CD4-positive, alpha-beta T cell treated with Interleukin-10 for 1 hour (primary cell): Measurements from ENCODE around the gene RANBP3L.
"Not testable (repeated sequence)": the region's sequence is repeated elsewhere in the genome, so short reads cannot be mapped to it uniquely, and the experiment has no call there.

Experiments used
- DNase-seq: peaks from one replicate; pipeline ENCODE4 v3.0.0-alpha.2; 2020

Gene RANBP3L

DNA sequence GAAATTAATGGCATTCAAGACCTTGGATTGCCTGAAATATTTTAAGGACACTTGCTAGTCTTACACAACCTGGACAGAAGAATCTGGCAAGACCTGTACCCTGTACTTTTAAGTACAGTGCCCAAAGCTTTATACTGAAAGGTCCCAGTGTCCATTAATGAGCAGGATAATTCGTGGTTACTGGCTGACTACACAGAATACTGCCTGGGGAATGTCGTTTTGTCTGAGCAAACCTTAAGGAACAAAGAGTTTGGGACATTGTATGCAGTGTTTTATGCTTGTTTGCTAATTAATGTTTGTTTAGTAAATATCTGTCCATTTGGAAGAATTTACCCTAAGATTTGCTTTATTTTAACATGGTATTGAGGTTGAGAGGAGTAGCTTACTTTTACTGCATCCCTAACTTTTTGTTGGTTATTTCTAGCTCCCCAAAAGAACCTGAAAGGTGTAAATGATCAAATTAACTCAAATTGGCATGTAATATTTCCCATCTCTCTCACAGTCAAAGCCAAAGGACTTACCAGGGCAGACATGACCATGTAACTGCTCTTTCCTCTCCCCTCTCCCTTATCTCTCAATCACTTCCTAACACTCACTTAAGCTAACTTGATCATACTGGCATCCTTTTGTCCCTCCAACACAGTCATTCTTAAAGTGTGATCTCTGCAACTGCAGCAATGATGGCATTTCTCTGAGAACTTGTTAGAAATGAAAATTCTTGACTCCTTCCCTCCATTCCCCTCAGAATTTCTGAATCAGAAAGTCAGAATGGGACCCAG lies 15.7 kb downstream of the RANBP3L start:
- no peak for DNase-seq

DNA sequence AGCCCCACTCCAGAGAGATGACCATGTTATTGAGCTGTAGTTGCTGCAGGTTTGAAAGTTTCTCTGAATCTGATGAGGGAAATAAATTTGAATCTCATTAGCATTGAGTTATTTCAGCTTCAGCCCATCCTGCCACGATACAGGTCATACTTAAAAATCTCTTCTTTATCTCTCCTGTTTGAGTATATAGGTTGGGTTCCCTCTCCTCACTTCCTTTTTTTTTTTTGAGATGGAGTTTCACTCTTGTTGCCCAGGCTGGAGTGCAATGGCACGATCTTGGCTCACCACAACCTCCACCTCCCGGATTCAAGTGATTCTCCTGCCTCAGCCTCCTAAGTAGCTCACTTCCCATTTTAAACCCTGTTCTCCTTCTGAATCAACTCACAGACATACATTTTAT lies 17.9 kb downstream of the RANBP3L start:
- DNase-seq: not testable (repeated sequence)

DNA sequence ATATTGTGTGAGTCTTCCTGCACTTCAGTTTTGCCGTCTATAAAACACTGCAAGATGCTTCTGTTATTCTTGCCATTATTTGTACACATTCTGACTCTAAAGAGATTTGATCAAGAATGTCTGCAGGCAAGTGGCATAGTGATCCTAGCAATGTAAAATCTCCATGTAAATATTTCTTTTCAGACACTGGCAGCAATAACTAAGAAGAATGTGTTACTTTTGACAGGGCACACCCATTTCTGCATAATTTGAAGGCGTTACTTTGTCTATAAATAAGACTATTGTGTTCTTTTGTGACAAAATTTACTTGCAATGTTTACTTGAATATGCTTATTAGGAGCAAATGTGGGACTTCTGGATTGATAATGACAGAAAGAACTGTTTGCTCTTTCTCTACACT lies 20.1 kb downstream of the RANBP3L start:
- no peak for DNase-seq

DNA sequence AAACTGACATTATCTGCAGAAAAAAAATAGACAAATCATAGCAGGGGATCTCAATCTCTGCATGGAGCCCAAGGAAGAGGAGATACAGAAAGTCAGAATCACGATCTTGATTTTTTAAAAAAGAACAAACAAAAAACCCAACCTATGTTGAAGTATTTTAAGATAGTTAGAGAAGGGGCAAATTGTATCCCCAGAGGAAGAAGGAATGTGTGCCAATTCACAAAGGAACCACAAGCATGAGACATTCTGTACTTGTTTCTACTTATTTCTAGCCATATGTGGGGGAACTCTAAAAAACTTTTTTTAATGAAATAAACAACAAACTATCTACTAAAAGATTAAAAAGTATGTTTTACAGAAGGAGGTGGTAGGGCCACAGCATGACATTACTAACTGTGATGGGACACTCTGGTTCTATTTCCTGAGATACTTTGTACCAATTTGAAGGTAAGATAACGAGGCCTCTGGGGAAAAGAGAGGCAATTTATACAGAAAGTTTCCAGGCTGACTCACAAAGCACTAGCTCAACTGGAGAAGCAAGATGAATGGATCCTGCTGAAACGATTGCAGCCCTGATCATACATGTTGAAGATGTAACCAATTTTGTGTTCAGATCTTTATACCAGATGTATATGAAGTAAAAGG lies 22.5 kb downstream of the RANBP3L start:
- no peak for DNase-seq

DNA sequence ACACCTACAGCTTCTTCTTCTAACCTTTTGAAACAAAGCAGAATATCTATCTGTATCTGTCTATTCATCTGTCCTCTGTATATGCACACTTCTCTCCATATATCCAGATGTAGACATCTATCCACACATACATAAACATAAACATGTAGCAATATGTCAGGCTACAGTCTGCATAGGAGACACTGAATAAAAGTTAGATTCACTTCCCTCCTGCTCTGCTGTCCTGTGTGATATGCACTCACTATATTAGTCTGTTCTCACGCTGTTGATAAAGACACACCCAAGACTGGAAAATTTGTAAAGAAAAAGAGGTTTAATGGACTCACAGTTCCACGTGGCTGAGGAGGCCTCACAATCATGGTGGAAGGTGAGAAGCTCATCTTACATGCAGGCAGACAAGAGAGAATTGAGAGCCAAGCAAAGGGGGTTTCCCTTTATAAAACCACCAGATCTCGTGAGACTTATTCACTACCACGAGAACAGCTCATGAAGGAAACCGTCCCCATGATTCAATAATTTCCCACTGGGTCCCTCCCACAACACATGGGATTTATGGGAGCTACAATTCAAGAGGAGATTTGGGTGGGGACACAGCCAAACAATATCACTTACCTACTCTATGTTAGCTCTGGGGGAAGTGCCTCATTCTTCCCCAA lies 24.1 kb downstream of the RANBP3L start:
- no peak for DNase-seq

DNA sequence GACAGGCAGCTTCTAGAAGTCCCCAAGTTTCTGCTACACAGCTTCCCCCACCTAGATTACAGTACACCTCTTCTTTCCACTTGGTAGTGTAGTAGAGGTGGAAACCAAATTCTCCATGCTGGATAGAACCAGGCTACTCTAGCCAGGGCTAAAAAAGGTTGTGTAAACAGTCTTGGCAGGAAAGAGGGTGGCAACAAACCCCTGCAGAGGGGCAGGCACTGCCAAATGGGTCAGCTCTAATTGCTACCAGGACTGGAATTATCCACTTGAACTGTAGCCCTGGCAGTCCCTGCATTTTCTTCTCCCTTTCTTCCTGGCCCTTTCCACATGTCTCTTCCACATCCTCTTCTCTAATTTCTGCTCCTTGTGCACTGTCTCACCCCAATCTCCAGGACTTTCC lies 24.8 kb downstream of the RANBP3L start:
- no peak for DNase-seq

DNA sequence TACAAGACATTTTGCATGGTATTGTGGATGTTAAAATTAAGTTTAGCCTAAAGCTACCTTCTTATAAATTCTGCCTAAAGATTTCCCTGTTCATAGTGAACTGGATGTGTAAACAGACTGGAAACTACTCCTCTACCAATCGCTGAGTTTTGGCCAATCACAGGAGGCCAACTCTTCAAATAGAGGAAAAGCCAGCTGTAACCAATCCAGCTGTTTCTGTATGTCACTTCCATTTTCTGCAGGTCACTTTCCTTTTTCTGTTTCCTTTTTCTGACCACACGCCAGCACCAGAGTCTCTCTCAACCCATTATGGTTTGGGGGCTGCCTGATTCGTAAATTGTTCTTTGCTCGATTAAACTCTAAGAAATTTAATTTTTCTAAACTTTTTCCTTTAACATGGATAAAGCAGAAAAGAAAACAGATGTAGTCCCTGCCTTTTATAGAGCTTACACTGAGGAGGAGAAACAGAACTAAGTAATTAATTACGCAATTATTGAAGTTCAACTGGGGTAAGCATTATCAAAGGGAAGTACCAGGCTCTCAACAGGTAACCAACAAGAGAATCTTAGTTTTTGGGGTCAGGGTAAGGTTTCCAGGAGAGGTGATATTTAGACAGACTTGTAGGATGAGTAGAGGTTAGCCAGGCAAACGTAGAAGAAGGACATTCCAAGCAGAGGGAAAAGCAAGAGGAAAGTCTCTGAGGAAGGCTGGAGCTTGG lies 27.7 kb downstream of the RANBP3L start:
- no peak for DNase-seq

DNA sequence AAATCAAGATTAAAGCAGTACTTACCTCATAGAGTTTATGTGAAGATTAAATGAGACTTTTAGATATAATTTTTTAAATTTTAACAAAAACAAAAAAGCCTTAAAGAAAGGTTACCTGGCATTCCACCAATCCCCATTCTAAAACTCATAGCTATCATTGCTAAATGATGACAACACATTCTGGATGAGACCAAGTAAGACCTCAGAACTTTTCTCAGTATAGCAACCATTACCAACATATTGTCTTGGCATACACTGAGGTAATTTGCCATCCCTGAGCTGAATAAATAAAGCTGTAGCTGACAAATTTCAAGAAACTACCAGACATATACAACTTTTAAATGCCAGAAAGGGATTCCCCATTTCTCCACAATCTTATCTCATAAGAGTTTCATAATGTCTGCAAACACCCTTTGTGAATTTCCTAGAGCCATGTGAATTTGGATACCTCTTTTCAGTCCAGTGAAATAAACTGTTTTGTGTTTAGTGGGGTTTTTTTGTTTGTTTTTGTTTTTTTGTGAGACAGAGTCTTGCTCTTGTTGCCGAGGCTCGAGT lies 29.5 kb downstream of the RANBP3L start:
- DNase-seq: no peak

DNA sequence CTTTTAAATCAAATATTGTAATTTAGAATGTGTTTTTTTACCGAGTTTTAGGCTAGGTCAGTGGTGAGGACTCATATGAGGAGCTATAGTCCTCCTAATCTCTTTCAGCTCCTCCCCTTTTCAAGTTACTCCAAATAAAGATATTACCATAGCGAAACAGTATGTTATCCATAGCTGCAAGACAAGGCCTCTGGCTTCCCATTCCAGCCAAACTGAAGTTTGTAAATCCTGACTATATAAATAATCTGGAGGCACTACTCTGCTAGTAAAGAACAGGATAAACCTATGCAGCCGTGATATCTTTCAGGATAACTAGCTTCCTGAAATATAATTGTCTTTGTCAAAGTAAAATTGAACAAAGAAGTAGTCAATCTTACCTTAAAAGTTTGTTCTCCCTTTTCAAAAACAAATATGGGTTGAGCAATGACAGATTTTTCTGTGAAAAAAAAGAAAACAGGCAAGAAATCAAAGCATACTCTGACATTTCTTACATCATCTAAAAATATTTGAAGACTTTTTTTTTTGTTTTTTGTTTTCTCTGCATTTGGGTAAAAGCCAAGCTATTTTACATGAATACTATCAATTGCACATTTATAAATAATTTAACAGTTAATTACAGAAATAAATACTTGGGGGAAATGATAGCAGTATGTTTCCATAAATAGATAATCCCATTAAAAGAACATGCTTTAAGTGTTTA lies 30.7 kb downstream of the RANBP3L start:
- no peak for DNase-seq

DNA sequence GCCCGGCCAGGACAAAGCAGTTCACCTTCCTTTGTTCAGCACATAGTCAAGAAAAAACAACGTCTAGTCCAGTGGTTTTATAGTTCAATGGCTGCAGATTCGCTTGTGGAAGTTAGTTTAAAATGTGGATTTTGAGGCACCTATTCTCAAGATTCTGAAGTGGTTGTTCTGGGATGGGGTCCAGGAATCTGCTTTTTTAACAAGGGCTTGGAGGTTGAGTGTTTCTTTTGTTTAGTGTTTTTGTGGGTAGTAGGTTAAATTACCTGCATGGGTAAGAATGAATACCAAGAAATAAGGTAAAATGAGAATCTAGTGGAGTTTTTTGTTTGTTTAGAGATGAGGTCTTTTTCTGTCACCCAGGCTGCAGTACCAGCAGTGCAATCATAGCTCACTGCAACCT lies 31.5 kb downstream of the RANBP3L start:
- no peak for DNase-seq

DNA sequence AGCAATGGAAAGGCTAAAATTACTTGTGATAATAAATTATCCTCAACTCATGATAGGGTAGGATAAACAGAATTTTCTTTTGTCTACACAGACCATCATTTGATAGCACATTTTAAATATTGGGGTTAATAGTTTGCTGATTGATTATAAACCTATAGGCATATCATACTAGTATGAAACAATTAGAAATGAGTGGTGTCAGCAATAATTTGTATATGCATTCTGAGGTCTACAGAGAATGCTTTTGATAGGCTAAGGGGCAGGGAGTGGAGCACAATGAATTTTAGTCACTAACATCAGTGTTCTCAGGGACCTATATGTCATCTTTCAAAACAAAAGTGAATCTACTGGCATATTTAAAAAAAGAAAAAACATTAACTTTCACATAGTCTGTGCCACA lies 32.2 kb downstream of the RANBP3L start:
- no peak for DNase-seq

DNA sequence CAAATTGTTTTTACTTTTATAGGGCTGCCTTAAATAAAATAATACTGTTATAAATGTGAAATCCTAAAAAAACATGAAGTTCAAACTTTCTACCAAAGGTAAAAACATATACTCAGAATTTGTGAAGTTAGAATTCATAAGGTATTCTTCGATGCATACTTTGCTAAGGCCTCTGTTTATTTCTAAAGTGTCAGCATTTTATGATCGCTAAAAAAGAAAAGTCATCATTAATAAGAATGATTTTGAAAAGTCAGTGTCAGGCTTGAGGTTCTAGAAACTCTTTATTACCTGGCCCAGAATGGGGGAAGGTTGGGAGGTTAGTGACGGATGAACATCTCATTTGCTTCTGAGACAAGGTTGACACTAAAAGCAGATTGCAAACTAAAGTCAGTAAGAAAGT lies 33.8 kb downstream of the RANBP3L start:
- DNase-seq: no peak

DNA sequence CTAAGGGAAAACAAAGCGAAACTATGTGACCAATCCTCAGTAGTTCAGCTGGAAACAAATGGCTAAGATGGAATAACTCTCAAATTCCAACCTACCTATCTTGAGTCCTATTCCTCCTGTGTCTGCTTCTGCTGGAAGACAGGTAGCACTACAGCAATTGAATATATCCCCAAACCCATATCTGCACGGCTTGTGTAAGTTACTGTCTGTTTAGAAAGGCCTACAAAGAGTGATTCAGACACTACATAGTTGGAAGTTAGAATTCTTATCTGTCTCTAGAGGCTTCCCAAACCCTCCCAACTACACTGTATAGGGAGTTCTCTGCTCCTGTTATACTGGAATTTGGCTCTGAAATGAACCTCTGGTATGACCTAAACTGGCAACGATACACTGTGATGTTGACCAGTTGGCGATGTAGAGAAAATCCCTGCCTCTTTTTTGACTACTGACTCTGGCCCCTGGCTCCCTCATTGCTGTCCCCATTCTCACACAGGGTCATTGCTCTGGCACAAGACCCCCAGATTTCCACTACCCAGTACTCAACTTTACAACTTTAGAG lies 37.4 kb downstream of the RANBP3L start:
- no peak for DNase-seq

DNA sequence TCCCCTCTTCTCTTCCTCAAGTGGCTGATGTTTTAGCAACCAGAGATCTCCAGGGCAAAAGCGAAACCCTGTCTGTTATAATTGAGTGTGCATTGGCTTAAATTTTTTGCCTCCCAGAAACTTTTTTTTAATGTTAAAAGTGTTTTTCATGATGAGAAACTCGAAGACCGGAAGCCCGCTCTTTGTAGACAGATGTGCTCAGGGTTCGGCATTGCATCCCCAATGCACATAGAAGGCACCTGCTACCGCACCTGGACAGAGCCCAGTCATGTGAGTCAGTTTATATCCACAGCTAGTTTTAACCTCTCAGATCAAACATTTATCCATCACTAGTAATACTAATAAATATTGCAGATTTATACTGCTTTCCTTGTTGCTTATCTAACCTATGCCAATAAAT lies 40.5 kb downstream of the RANBP3L start:
- no peak for DNase-seq

DNA sequence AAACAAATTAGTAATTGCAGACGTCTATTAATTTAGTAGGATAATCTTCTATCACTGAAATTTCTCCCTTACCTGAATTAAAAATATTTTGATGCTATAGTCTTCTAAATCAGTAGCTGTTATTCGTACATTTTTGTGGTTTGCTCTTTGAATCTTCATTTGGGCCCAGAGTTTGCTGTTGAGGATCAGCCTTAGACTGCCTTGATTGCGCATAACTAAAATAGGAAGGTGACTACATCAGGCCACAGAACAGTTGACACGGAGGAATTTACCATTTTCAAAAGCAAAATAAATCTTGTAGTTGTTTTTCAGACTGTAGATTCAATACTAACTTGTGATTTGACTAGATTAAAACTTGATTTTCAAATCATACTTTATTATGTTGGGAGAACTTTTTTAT lies 48.1 kb downstream of the RANBP3L start:
- DNase-seq: no peak

DNA sequence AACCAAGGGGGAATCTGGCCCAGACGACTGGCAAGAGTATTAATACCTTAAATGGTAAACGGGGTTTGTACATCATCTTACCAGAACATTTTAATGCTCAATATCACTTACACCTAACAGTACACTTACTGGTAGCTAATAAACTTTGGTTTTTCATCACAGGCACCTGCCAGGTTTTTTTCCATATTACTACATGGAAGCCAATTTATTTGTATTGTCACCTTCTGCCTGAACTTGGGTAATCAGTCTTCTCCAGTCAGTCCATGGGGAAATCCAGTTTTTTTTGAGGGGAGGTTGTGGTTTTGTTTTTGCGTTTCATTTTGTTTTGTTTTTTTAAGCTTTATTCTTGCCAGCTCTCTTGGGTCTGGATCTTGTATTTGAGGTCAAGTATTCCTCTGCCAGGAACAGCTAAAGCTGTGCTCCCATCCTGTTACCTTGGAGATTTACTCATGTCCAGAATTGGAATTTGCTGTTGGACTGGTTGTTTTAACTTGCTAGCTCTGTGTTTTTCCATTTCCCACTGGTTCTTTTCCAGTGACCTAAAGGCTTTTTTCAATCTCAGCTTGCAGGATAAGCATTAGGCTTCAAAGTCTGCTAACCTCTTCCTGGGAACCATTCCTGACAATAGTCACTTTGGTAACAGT lies 48.9 kb downstream of the RANBP3L start:
- DNase-seq: no peak

DNA sequence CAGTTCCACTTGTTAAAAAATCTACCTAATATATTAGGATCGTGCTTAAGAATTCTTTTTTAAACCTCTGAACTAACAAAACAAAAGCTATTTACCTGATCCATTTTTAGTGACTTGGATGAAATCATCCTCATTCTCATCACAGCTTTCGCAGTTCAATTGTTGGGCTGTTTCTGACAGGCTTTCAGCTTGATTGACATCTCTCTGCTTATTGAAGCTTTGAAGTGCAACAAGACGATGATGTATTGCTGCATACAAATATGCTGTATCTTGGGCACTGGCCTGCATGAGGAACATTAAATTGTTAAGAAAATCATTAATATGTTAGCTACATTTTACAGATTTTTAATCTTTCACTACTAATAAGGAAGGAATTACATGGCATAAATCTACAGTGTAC lies 50.5 kb downstream of the RANBP3L start:
- no peak for DNase-seq

DNA sequence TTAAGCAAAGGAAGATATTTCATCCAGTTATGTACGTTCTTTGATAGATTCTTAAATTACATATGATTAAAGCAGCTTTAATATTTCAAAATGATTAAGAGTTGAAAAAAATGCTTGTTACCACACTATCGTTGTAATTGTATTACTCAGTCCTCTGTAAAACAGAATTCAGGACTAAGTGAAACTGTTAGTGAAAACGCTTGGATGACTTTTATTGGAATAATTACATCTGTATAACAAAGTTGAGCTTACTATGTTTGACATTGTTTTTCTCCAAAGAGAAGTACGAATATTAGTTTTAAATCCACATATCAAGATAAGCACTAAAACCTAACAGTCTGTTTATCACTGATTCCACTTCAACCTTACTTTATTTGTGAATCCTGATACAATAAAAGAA lies 51.3 kb downstream of the RANBP3L start:
- DNase-seq: no peak

DNA sequence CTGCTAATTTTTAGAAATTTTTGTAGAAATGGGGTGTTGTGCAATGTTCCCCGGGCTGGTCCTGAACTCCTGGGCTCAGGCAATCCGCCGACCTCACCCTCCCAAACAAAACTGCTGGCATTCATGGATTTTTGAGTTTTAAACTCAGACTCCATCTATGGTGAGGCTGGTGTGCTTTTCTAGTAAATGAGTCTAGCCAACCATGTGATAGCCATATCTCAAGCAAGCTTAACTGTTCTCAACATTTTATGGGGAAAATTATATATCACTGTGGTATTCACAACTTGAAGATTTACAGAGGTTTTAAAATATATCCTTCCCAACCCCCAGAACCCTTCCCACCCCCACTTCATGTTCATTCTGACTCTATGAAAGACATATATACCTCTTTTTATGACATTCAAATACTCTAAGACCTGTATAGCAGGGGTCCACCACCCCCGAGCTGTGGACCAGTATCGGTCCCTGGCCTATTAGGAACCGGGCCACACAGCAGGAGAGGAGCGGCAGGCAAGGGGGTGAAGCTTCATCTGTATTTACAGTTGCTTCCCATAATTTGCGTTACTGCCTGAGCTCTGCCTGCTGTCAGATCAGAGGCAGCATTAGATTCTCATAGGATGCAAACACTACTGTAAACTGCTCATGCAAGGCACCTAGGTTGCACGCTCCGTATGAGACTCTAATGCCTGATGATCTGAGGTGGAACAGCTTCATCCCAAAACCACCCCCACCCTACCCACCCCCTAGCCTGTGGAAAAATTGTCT lies 55.5 kb downstream of the RANBP3L start:
- DNase-seq: no peak

DNA sequence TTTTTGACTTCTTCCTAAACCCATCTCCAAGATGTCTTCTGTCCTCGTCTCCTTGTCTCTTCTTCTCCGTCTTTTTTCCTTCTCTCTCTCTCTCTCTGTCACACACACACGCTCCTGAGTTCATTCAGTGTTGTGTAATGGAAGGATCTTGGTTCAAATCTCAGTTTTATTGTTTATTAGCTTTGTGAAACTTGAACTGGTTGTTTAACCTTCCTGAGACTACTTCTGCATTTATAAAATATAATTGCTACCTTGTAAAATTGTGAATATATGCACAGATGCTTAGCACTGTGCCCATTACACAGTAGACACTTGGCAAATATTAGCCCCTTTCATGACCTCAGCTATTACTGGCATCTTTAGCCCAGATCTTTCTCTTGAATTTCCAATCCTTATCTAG lies 57.6 kb downstream of the RANBP3L start:
- DNase-seq: no peak

DNA sequence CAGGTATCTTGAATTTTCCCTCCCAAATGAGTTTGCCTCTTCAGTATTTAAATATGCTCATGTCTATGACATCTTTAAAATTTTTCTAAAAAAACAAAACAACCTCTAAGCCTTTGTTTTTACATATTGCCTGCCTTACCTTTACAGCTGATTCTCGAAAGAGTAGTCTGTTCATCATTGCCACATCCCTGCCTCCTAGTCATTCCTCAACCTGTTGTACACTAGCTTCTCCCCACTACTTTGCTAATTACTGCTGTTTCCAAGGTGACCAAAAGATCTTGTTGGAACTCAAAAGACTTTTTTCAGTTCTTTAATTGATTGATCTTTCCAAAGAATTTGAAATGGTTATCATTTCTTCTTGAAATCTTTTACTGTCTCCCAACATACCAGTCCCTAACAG lies 58.0 kb downstream of the RANBP3L start:
- DNase-seq: no peak
